ENCODE data around the gene OSMR.

DNA sequence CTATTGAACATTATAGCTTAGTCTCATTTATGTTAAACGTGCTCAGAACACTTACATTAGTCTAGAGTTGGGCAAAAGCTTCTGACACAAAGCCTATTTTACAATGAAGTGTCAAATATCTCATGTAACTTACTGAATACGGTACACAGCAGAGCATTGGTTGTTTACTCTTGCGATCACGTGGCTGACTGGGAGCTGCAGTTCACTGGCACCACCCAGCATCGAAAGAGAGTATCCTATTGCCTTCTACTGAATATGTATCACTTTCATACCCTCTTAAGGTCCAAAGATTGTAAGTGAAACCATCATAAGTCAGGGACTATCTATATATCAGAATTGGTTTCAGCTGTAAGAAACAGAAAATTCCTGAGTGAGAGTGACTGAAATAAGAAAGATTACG lies 42.6 kb upstream of the OSMR start:
- TF ChIP-seq, protein P1, sequence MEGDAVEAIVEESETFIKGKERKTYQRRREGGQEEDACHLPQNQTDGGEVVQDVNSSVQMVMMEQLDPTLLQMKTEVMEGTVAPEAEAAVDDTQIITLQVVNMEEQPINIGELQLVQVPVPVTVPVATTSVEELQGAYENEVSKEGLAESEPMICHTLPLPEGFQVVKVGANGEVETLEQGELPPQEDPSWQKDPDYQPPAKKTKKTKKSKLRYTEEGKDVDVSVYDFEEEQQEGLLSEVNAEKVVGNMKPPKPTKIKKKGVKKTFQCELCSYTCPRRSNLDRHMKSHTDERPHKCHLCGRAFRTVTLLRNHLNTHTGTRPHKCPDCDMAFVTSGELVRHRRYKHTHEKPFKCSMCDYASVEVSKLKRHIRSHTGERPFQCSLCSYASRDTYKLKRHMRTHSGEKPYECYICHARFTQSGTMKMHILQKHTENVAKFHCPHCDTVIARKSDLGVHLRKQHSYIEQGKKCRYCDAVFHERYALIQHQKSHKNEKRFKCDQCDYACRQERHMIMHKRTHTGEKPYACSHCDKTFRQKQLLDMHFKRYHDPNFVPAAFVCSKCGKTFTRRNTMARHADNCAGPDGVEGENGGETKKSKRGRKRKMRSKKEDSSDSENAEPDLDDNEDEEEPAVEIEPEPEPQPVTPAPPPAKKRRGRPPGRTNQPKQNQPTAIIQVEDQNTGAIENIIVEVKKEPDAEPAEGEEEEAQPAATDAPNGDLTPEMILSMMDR (IDR thresholded peaks at IDR 0.05), result no peak
- no peak for TF ChIP-seq POLR2A (IDR thresholded peaks at IDR 0.05)
- no peak for TF ChIP-seq EP300 (IDR thresholded peaks at IDR 0.05)

Data from ovary (tissue), 3 donors.